Endodermal cell (in vitro differentiated cells): ENCODE measurements around the gene RAB4B. TPM values are rescaled to one million over a fixed set of nuclear protein-coding genes. Genes with fewer than 3 reads are reported as not detected.
"Not testable (repeated sequence)": the region's sequence is repeated elsewhere in the genome, so short reads cannot be mapped to it uniquely, and the experiment has no call there.

Source experiments
- DNase-seq: peaks from one replicate; pipeline ENCODE4 v3.0.0-alpha.2; 2017
- H3K27ac ChIP-seq: 2 replicates; pipeline ENCODE4 v1.5.1; 2013; ENCODE audit warnings: mild to moderate bottlenecking, low read depth, low read length, moderate library complexity
- H3K27me3 ChIP-seq: 2 replicates; pipeline ENCODE4 v1.6.1; 2013; ENCODE audit warnings: mild to moderate bottlenecking, low read length, moderate library complexity; ENCODE audit not compliant: insufficient read depth, control insufficient read depth, poor library complexity, severe bottlenecking
- H3K36me3 ChIP-seq: 2 replicates; pipeline ENCODE4 v1.7.0; 2013; ENCODE audit warnings: mild to moderate bottlenecking, low read length, moderate library complexity; ENCODE audit not compliant: control insufficient read depth, insufficient read depth
- H3K4me1 ChIP-seq: one replicate; pipeline ENCODE4 v1.7.0; 2013; ENCODE audit warnings: low read length; ENCODE audit not compliant: control insufficient read depth, insufficient read depth
- H3K4me3 ChIP-seq: 2 replicates; pipeline ENCODE4 v1.5.1; 2013; ENCODE audit warnings: mild to moderate bottlenecking, low read length, moderate library complexity
- H3K9ac ChIP-seq: 2 replicates; pipeline ENCODE4 v1.6.1; 2013; ENCODE audit warnings: mild to moderate bottlenecking, low read length, moderate library complexity; ENCODE audit not compliant: poor library complexity, severe bottlenecking; ENCODE audit errors: extremely low read depth
- H3K9me3 ChIP-seq: 2 replicates; pipeline ENCODE4 v1.6.1; 2013; ENCODE audit warnings: mild to moderate bottlenecking, low read length, moderate library complexity; ENCODE audit not compliant: control insufficient read depth
- H3K27ac Mint-ChIP-seq: 2 replicates; pipeline ENCODE4 v1.8.0; 2020; ENCODE audit warnings: mixed read lengths
- H3K27me3 Mint-ChIP-seq: 2 replicates; pipeline ENCODE4 v1.8.0; 2021; ENCODE audit warnings: mild to moderate bottlenecking, mixed read lengths; ENCODE audit not compliant: insufficient read depth
- H3K36me3 Mint-ChIP-seq: 2 replicates; pipeline ENCODE4 v1.8.0; 2020; ENCODE audit warnings: low read depth, mixed read lengths
- H3K4me1 Mint-ChIP-seq: 2 replicates; pipeline ENCODE4 v1.8.0; 2020; ENCODE audit warnings: mixed read lengths
- H3K4me3 Mint-ChIP-seq: 2 replicates; pipeline ENCODE4 v1.8.0; 2020; ENCODE audit warnings: mild to moderate bottlenecking, moderate library complexity, mixed read lengths
- H3K9me3 Mint-ChIP-seq: 2 replicates; pipeline ENCODE4 v1.8.0; 2020; ENCODE audit warnings: mild to moderate bottlenecking, mixed read lengths
- CTCF ChIP-seq: fragments of 200-600 bp; sonication (generic); conservative IDR thresholded peaks from 2 replicates; pipeline ENCODE4 v1.5.0; 2021; ENCODE audit warnings: antibody characterized with exemption, mild to moderate bottlenecking
- WGBS, 2 experiments: methylation state at CpG; one replicate each; pipeline versions ENCODE4 v1.1.5 to v1.1.7; 2013; ENCODE audit warnings: missing lambda C conversion rate in 2 of 2, mixed read lengths in 1 of 2; ENCODE audit not compliant: insufficient coverage in 1 of 2, insufficient read length in 1 of 2; 5-methylcytosine and 5-hydroxymethylcytosine counted together
- total RNA-seq, 2 donors: library from RNA; stranded (reverse); fragmentation: NEBNext Ultra II Directional in 1 of 2; extraction: Animal tissue kit (Norgen Biotek cat#: 25700) in 1 of 2; gene quantifications; 2 replicates in 1 of 2; 3 replicates in 1 of 2; pipeline ENCODE4 v1.2.1, GENCODE V29; 2021

Gene RAB4B
- total RNA-seq, 2 donors from 2014 or later = 29.2 to 34.1 TPM

GRCh38 chr19:40819479-40820234 is 41.6 kb downstream of the RAB4B start:
- not testable (repeated sequence) for H3K9ac ChIP-seq, H3K9me3 Mint-ChIP-seq, H3K27ac Mint-ChIP-seq, H3K36me3 ChIP-seq, H3K27ac ChIP-seq, H3K9me3 ChIP-seq, H3K36me3 Mint-ChIP-seq, H3K4me3 ChIP-seq, H3K27me3 ChIP-seq, H3K4me1 ChIP-seq, H3K4me3 Mint-ChIP-seq
- H3K27me3 Mint-ChIP-seq = peaks cover 40% of the 10 kb centered on the region
- WGBS, 2 experiments = 53 to 86% methylated on average over 2 to 5 of the region's 6 CpGs
- peak; percentile 77 for DNase-seq
- peak; percentile 91 for TF ChIP-seq CTCF
- peaks cover 24% of the 10 kb centered on the region for H3K4me1 Mint-ChIP-seq

- H3K9me3 ChIP-seq = no peaks in the 10 kb centered on the region
- 93 to 95% methylated on average over 14 to 22 of the region's 22 CpGs for WGBS, 2 experiments
- no peak for TF ChIP-seq CTCF
- H3K27ac ChIP-seq = no peak overlapping the region
- H3K4me3 Mint-ChIP-seq = peak overlapping the region; percentile 4
- no peaks in the 10 kb centered on the region for H3K36me3 Mint-ChIP-seq
- H3K4me1 ChIP-seq = peaks cover 2% of the 10 kb centered on the region
- H3K27me3 ChIP-seq = no peaks in the 10 kb centered on the region
- peaks cover 24% of the 10 kb centered on the region for H3K4me1 Mint-ChIP-seq
- no peaks in the 10 kb centered on the region for H3K9me3 Mint-ChIP-seq
- peak overlapping the region; percentile 90 for H3K27ac Mint-ChIP-seq
- no peak overlapping the region for H3K4me3 ChIP-seq
- H3K36me3 ChIP-seq = no peaks in the 10 kb centered on the region
- peak; percentile 44 for DNase-seq
- H3K27me3 Mint-ChIP-seq = peaks cover 18% of the 10 kb centered on the region
- H3K9ac ChIP-seq = no peak overlapping the region
These were observed 44.1 kb downstream of the RAB4B start for GRCh38 chr19:40822161-40822560.

GRCh38 chr19:40822704-40823553 is 44.9 kb downstream of the RAB4B start:
- not testable (repeated sequence) for H3K4me3 ChIP-seq, H3K9me3 Mint-ChIP-seq, H3K9me3 ChIP-seq, H3K4me1 ChIP-seq, H3K36me3 ChIP-seq, H3K27me3 ChIP-seq, H3K36me3 Mint-ChIP-seq, H3K9ac ChIP-seq, H3K27ac ChIP-seq
- WGBS, 2 experiments = 72 to 80% methylated on average over 7 to 9 of the region's 9 CpGs
- Mint-ChIP-seq H3K4me3 (peak overlapping the region; percentile 4), H3K27ac (peak overlapping the region; percentile 90), H3K27me3 (peaks cover 13% of the 10 kb centered on the region), H3K4me1 (peaks cover 24% of the 10 kb centered on the region)
- peak; percentile 78 for DNase-seq

- H3K4me3 Mint-ChIP-seq = not testable (repeated sequence)
These were observed 46.9 kb downstream of the RAB4B start for GRCh38 chr19:40824916-40825315.

GRCh38 chr19:40825460-40826095 is 47.5 kb downstream of the RAB4B start:
- H3K36me3 Mint-ChIP-seq, H3K9ac ChIP-seq, H3K9me3 ChIP-seq, H3K36me3 ChIP-seq, H3K4me1 ChIP-seq, H3K9me3 Mint-ChIP-seq, H3K27me3 ChIP-seq, H3K27ac Mint-ChIP-seq, H3K4me3 Mint-ChIP-seq, H3K27ac ChIP-seq, H3K4me3 ChIP-seq: not testable (repeated sequence)
- peaks cover 24% of the 10 kb centered on the region for H3K4me1 Mint-ChIP-seq
- peaks cover 12% of the 10 kb centered on the region for H3K27me3 Mint-ChIP-seq
- 98% methylated on average over 4 of the region's 6 CpGs; no CpG with 5 or more reads in 1 of the 2 experiments for WGBS, 2 experiments
- DNase-seq = peak; percentile 22

More at GRCh38 chr19:40824916-40825315, 46.9 kb downstream of the RAB4B start:
- not testable (repeated sequence) for H3K4me3 ChIP-seq, H3K4me1 ChIP-seq, H3K9ac ChIP-seq, H3K27ac ChIP-seq, H3K9me3 ChIP-seq, H3K36me3 ChIP-seq, H3K27me3 ChIP-seq, H3K9me3 Mint-ChIP-seq, H3K27me3 Mint-ChIP-seq, H3K36me3 Mint-ChIP-seq, H3K27ac Mint-ChIP-seq
- 96 to 97% methylated on average over 6 to 15 of the region's 16 CpGs for WGBS, 2 experiments
- peaks cover 24% of the 10 kb centered on the region for H3K4me1 Mint-ChIP-seq
- DNase-seq = peak; percentile 20
